Esophagus squamous epithelium (tissue), 5 donors: ENCODE data around the gene TRPC3. TPM values are rescaled to one million over a fixed set of nuclear protein-coding genes. Genes with fewer than 3 reads are reported as not detected.

ENCODE experiments used
- DNase-seq: peaks from one replicate; lab custom pipeline; 2025; lab: John Stamatoyannopoulos, UW
- H3K27ac ChIP-seq, 4 donors: fragments of 200-600 bp; sonication (generic); one replicate each; pipeline ENCODE4 v1.5.1; 2016 to 2019; ENCODE audit warnings: mild to moderate bottlenecking in 1 of 4
- H3K27me3 ChIP-seq, 4 donors: fragments of 200-600 bp; sonication (generic); 1 replicate in 3 of 4; 2 replicates in 1 of 4; pipeline versions ENCODE4 v1.5.1 to v1.6.0; 2017 to 2021; ENCODE audit warnings: antibody characterized with exemption in 1 of 4
- H3K36me3 ChIP-seq, 3 donors: fragments of 200-600 bp; sonication (generic); one replicate each; pipeline ENCODE4 v1.5.1; 2016 to 2019
- H3K4me1 ChIP-seq, 3 donors: fragments of 200-600 bp; sonication (generic); one replicate each; pipeline ENCODE4 v1.5.1; 2017 to 2019
- H3K4me3 ChIP-seq, 4 donors: fragments of 200-600 bp; sonication (generic); 1 replicate in 3 of 4; 2 replicates in 1 of 4; pipeline ENCODE4 v1.5.1; 2016 to 2019; ENCODE audit warnings: mild to moderate bottlenecking in 2 of 4, moderate library complexity in 1 of 4
- H3K9me3 ChIP-seq, 3 donors: fragments of 200-600 bp; sonication (generic); one replicate each; pipeline ENCODE4 v1.5.1; 2016 to 2019
- POLR2A ChIP-seq, 4 donors: fragments of 450-650 bp; IDR thresholded peaks; one replicate each; pipeline ENCODE4 v1.6.1; 2017; ENCODE audit warnings: antibody characterized with exemption in 4 of 4, mild to moderate bottlenecking in 4 of 4, moderate library complexity in 3 of 4
- WGBS, 2 donors: methylation state at CpG; one replicate each; pipeline ENCODE4 v1.1.5; 2018; 5-methylcytosine and 5-hydroxymethylcytosine counted together
- intact Hi-C: fragments of 100-400 bp; cut with DNase I; formaldehyde crosslinking; loops from one replicate; pipeline ENCODE4 v1.15.0; 2022
- total RNA-seq, 4 donors: library from RNA; depleted of rRNA; stranded (reverse); fragments of >200 nt; gene quantifications; one replicate each; pipeline ENCODE4 v1.1.0, GENCODE V29; 2016
- TF ChIP-seq, protein P1 (sequence below), 6 experiments: fragments of 450-650 bp in 4 of 6; fragments of 200-600 bp in 2 of 6; sonication (generic) in 2 of 6; IDR thresholded peaks; one replicate each; pipeline ENCODE4 v1.5.1; 2016 to 2019; ENCODE audit warnings: antibody characterized with exemption in 6 of 6, mild to moderate bottlenecking in 4 of 6, moderate library complexity in 4 of 6
- donor health status: DM: yes; HTN: yes; CAD: no.

TRPC3 gene
- total RNA-seq, 4 donors from 2014 or later: 0.09 to 0.19 TPM; not detected in 2

DNA sequence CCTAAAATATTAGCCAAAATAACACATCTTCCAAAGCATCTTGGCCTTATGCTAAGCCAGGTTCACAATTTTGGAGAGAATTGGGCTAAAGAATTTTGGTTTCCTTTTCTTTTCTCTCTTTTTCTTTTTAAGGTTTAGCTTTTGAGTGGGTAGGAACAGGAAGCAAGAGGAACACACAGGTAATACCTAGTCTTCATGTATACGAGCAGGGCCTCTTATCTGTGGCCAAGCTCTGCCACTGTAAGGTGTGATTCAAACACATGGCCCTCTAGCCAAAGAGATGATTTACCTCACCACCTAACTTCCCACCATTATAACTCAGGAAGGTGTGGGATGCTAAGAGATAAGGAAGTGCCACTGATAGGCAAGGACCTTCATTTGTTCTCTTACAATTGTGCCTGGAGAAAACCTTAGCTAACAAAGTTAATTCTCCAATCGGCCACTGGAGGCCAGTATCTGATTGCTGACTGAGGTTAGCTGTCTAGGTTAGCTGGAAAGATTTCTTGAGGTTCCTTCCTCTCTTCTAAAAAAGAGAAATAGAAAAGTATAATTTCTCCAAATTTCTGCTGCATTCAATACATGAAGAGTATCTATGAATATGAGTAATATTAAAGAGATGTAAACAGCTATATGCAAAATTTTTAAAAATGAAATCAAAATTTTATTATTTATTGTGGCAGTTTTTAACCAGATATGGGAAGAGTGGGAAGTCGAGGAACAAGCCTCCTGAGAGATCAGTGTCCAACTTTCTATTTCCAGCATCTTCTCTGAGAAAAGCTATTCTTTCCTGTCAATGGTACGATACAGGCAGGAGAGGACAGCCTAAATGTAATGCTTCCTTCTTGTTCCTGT, 51.5 kb downstream of the TRPC3 start:
- WGBS, 2 donors: 51 to 60% methylated on average over 4 of the region's 4 CpGs
- no peak overlapping the region for H3K4me3 ChIP-seq
- H3K27me3 ChIP-seq: no peaks in the 10 kb centered on the region
- TF ChIP-seq POLR2A (IDR thresholded peaks at IDR 0.05): no peak
- TF ChIP-seq, protein P1, sequence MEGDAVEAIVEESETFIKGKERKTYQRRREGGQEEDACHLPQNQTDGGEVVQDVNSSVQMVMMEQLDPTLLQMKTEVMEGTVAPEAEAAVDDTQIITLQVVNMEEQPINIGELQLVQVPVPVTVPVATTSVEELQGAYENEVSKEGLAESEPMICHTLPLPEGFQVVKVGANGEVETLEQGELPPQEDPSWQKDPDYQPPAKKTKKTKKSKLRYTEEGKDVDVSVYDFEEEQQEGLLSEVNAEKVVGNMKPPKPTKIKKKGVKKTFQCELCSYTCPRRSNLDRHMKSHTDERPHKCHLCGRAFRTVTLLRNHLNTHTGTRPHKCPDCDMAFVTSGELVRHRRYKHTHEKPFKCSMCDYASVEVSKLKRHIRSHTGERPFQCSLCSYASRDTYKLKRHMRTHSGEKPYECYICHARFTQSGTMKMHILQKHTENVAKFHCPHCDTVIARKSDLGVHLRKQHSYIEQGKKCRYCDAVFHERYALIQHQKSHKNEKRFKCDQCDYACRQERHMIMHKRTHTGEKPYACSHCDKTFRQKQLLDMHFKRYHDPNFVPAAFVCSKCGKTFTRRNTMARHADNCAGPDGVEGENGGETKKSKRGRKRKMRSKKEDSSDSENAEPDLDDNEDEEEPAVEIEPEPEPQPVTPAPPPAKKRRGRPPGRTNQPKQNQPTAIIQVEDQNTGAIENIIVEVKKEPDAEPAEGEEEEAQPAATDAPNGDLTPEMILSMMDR (IDR thresholded peaks at IDR 0.05): peak in 5 of 6 experiments; percentile 41 to 72 (median 54)
- no peak for DNase-seq
- no peaks in the 10 kb centered on the region for H3K36me3 ChIP-seq
- no peaks in the 10 kb centered on the region for H3K9me3 ChIP-seq
- intact Hi-C loops: no loop called here
- H3K27ac ChIP-seq: no peak overlapping the region
- no peaks in the 10 kb centered on the region for H3K4me1 ChIP-seq

DNA sequence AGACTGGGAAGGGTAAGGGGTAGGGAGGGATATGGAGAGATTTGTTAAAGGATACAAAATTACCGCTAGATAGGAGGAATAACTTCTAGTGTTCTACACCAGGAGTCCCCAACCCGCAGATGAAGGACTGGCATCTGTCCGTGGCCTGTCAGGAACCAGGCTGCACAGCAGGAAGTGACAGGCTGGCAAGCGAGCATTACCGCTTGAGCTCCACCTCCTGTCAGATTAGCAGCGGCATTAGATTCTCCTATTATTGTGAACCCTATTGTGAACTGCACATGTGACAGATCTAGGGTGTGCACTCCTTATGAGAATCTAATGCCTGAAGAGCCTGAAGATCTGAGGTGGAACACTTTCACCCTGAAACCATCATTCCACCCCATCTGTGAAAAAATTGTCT, 53.7 kb downstream of the TRPC3 start:
- Histone ChIP-seq H3K36me3 (no peaks in the 10 kb centered on the region), H3K27me3 (no peaks in the 10 kb centered on the region), H3K9me3 (no peaks in the 10 kb centered on the region), H3K4me1 (no peaks in the 10 kb centered on the region), H3K4me3 (no peak overlapping the region), H3K27ac (no peak overlapping the region)
- intact Hi-C loops: no loop called here
- DNase-seq: no peak
- WGBS, 2 donors: 30 to 38% methylated on average over 6 of the region's 6 CpGs
- TF ChIP-seq, protein P1 (IDR thresholded peaks at IDR 0.05): no peak
- TF ChIP-seq POLR2A (IDR thresholded peaks at IDR 0.05): no peak

DNA sequence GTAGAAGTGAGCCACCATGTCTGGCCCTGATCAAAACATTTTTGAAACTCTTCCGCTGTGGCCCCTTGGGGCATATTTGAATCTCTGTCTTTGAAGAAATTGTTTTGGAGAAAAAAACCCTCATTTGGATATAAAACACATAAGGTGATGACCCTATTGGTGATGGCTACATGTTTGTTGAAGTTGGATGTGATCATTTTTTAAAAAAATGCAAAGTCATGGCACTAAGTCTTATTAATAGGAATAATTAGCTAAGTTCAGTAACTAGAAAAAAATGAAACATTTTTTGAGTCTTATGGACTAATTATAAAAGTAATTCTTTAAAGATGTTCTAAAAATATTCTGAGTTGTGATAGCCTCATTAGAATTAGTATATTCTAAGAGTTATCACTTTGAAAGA, 63.7 kb downstream of the TRPC3 start:
- no peak for DNase-seq
- TF ChIP-seq, protein P1 (IDR thresholded peaks at IDR 0.05): no peak
- no peak for TF ChIP-seq POLR2A (IDR thresholded peaks at IDR 0.05)
- WGBS, 2 donors: 100% methylated on average over 1 of the region's 1 CpG
- H3K36me3 ChIP-seq: no peaks in the 10 kb centered on the region
- no peaks in the 10 kb centered on the region for H3K9me3 ChIP-seq
- no peaks in the 10 kb centered on the region for H3K27me3 ChIP-seq
- H3K27ac ChIP-seq: no peak overlapping the region
- intact Hi-C loops: no loop called here
- H3K4me3 ChIP-seq: no peak overlapping the region
- no peaks in the 10 kb centered on the region for H3K4me1 ChIP-seq

DNA sequence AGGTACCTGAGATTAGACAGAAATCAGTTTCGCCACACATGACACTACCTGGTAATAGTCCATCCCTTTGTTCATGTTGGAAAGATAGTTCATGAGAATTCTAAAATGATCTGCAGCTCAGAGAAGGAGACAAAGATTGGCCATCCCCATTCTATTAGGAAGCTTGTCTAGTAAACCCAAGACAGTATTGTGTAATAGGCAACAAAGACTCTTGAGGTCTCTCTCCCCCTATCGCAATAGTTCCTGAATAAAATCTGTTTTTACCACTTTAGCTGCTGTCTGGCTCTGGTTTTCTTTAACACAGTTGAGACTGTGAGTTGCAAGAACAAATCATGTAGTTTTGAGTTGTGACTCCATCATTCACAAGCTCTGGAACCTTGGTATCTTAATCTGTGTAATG, 66.7 kb downstream of the TRPC3 start:
- no peak for TF ChIP-seq POLR2A (IDR thresholded peaks at IDR 0.05)
- TF ChIP-seq, protein P1 (IDR thresholded peaks at IDR 0.05): no peak
- H3K27ac ChIP-seq: no peak overlapping the region
- no peaks in the 10 kb centered on the region for H3K9me3 ChIP-seq
- intact Hi-C loops: no loop called here
- no peak for DNase-seq
- H3K4me1 ChIP-seq: no peaks in the 10 kb centered on the region
- WGBS, 2 donors: 81 to 95% methylated on average over 2 of the region's 2 CpGs
- no peaks in the 10 kb centered on the region for H3K36me3 ChIP-seq
- H3K4me3 ChIP-seq: no peak overlapping the region
- no peaks in the 10 kb centered on the region for H3K27me3 ChIP-seq

DNA sequence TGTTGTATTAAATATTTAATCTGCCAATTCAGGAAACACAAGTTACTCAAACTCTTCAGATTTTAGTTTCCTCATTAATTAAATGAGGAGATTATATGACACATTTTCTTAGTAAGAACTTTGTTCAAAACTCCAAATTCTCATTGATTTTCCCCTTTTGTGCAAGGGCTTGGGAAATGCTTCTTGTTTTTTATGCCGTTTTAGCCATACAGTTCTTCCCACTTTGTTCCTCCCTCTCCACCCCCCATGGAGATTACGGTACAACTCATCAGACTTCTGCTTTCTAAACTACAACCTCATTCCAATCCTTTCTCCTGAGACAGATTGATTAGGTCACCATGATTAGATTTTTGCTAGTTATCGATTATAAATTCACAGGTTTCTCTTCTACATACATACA, 70.7 kb downstream of the TRPC3 start:
- H3K27me3 ChIP-seq: peaks cover 0 to 17% (median 0%) of the 10 kb centered on the region in 4 donors
- no peaks in the 10 kb centered on the region for H3K9me3 ChIP-seq
- no peak overlapping the region for H3K27ac ChIP-seq
- intact Hi-C loops: no loop called here
- no peaks in the 10 kb centered on the region for H3K36me3 ChIP-seq
- no peak overlapping the region for H3K4me3 ChIP-seq
- no peaks in the 10 kb centered on the region for H3K4me1 ChIP-seq
- TF ChIP-seq, protein P1 (IDR thresholded peaks at IDR 0.05): no peak
- no peak for TF ChIP-seq POLR2A (IDR thresholded peaks at IDR 0.05)
- 64 to 79% methylated on average over 3 of the region's 3 CpGs for WGBS, 2 donors
- no peak for DNase-seq
